HUES48 (cell line): ENCODE results near the gene SERPIND1.
"Not testable (repeated sequence)": the region's sequence is repeated elsewhere in the genome, so short reads cannot be mapped to it uniquely, and the experiment has no call there.

Experiments used
- H3K27ac ChIP-seq: one replicate; pipeline ENCODE4 v1.7.0; 2013; ENCODE audit warnings: low read depth, low read length, inconsistent platforms
- H3K27me3 ChIP-seq: 2 replicates; pipeline ENCODE4 v1.6.1; 2013; ENCODE audit warnings: mild to moderate bottlenecking, low read length; ENCODE audit not compliant: control insufficient read depth, insufficient read depth
- H3K36me3 ChIP-seq: 2 replicates; pipeline ENCODE4 v1.6.1; 2013; ENCODE audit warnings: low read length; ENCODE audit not compliant: control insufficient read depth, insufficient read depth
- H3K4me1 ChIP-seq: 2 replicates; pipeline ENCODE4 v1.6.1; 2013; ENCODE audit warnings: mild to moderate bottlenecking, low read length; ENCODE audit not compliant: control insufficient read depth, insufficient read depth
- H3K4me3 ChIP-seq: 2 replicates; pipeline ENCODE4 v1.5.1; 2013; ENCODE audit warnings: mild to moderate bottlenecking, low read depth, low read length
- H3K9ac ChIP-seq: 2 replicates; pipeline ENCODE4 v1.6.1; 2013; ENCODE audit warnings: mild to moderate bottlenecking, low read depth, low read length, moderate library complexity
- H3K9me3 ChIP-seq: 2 replicates; pipeline ENCODE4 v1.6.1; 2013; ENCODE audit warnings: low read length; ENCODE audit not compliant: control insufficient read depth, insufficient read depth

SERPIND1 gene

GRCh38 chr22:20821717-20822239 is 47.9 kb downstream of the SERPIND1 start:
- H3K27ac ChIP-seq, H3K9me3 ChIP-seq, H3K27me3 ChIP-seq, H3K9ac ChIP-seq, H3K4me1 ChIP-seq, H3K4me3 ChIP-seq: not testable (repeated sequence)
- peaks cover 30% of the 10 kb centered on the region; the same call in 1 of the 2 replicates for H3K36me3 ChIP-seq

DNA sequence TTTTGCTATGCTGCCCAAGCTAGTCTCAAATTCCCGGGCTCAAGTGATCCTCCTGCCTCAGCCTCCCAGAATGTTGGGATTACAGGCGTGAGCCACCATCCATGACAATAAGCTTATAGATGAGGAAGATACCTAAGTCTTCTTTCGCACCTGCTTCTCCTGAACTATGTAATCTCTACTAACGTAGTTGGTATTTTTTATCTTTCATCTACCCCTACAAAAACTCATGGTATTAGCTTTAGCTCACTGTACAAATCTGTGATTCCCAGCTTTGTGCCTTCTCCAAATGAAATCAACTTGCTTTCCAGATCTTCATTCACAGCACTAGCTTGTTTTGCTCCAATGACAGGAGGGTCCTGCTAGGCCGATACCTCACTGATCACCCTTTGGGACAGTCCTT is 48.3 kb downstream of the SERPIND1 start:
- H3K27ac ChIP-seq: no peak overlapping the region
- no peak overlapping the region for H3K9ac ChIP-seq
- no peaks in the 10 kb centered on the region for H3K27me3 ChIP-seq
- H3K4me3 ChIP-seq: no peak overlapping the region
- H3K9me3 ChIP-seq: no peaks in the 10 kb centered on the region
- H3K4me1 ChIP-seq: no peaks in the 10 kb centered on the region
- H3K36me3 ChIP-seq: peaks cover 26% of the 10 kb centered on the region; the same call in 1 of the 2 replicates

- Histone ChIP-seq H3K27me3 (no peaks in the 10 kb centered on the region), H3K4me1 (no peaks in the 10 kb centered on the region), H3K27ac (no peak overlapping the region), H3K9ac (no peak overlapping the region), H3K4me3 (no peak overlapping the region), H3K36me3 (peaks cover 22% of the 10 kb centered on the region; the same call in 1 of the 2 replicates), H3K9me3 (no peaks in the 10 kb centered on the region)
These were observed 49.4 kb downstream of the SERPIND1 start for GRCh38 chr22:20823264-20823663.

GRCh38 chr22:20825216-20825615 is 51.3 kb downstream of the SERPIND1 start:
- not testable (repeated sequence) for H3K9me3 ChIP-seq
- H3K36me3 ChIP-seq: peaks cover 18% of the 10 kb centered on the region

DNA sequence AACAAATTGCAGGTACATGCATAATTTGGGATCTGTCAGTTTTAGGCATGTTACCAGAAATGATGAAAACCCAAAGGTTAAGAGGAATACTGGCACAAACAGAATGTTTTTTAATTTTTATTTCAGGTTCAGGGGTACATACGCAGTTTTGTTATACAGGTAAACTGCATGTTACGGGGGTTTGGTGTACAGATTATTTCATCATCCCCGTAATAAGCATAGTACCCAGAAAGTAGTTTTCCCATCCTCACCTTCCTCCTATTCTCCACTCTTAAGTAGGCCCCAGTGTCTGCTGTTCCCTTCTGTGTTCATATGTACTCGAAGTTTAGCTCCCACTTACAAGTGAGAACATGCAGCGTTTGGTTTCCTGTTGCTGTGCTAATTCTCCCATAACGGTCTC is 51.7 kb downstream of the SERPIND1 start:
- H3K9me3 ChIP-seq: no peaks in the 10 kb centered on the region
- H3K36me3 ChIP-seq: peaks cover 22% of the 10 kb centered on the region
- no peak overlapping the region for H3K9ac ChIP-seq

More at GRCh38 chr22:20825216-20825615, 51.3 kb downstream of the SERPIND1 start:
- not testable (repeated sequence) for H3K4me1 ChIP-seq, H3K4me3 ChIP-seq, H3K9ac ChIP-seq, H3K27ac ChIP-seq, H3K27me3 ChIP-seq

GRCh38 chr22:20826373-20827152 is 52.6 kb downstream of the SERPIND1 start:
- not testable (repeated sequence) for H3K9ac ChIP-seq, H3K4me1 ChIP-seq, H3K4me3 ChIP-seq, H3K9me3 ChIP-seq, H3K27me3 ChIP-seq, H3K27ac ChIP-seq
- peaks cover 22% of the 10 kb centered on the region for H3K36me3 ChIP-seq

More for the DNA sequence above, 51.7 kb downstream of the SERPIND1 start:
- no peak overlapping the region for H3K4me3 ChIP-seq
- no peaks in the 10 kb centered on the region for H3K4me1 ChIP-seq
- no peak overlapping the region for H3K27ac ChIP-seq
- H3K27me3 ChIP-seq: no peaks in the 10 kb centered on the region

DNA sequence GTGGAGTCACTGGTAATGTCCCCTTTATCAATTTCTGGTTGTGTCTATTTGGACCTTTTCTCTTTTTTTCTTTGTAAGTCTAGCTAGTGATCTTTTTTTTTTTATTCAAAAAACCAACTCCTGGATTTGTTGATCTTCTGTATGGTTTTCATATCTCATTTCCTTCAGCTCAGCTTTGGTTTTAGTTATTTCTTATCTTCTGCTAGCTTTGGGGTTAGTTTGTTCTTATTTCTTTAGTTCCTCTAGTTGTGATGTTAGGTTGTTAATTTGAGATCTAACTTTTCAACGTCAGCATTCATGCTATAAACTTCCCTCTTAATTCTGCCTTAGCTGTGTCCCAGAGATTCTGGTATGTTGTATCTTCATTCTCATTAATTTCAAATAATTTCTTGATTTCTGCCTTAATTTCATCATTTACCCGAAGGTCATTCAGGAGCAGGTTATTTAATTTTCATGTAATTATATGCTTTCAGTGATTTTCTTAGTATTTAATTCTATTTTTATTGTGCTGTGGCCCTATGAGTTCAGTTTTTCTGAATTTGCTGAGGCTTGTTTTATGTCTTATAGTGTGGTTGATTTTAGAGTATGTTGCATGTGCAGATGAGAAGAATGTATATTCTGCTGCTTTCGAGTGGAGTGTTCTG is 55.7 kb downstream of the SERPIND1 start:
- H3K4me1 ChIP-seq: no peaks in the 10 kb centered on the region
- no peak overlapping the region for H3K9ac ChIP-seq
- peaks cover 14% of the 10 kb centered on the region for H3K36me3 ChIP-seq
- H3K4me3 ChIP-seq: no peak overlapping the region
- no peaks in the 10 kb centered on the region for H3K9me3 ChIP-seq
- H3K27me3 ChIP-seq: no peaks in the 10 kb centered on the region
- H3K27ac ChIP-seq: no peak overlapping the region

GRCh38 chr22:20833225-20833665 is 59.3 kb downstream of the SERPIND1 start:
- Histone ChIP-seq H3K36me3 (peaks cover 14% of the 10 kb centered on the region), H3K9ac (no peak overlapping the region), H3K4me3 (no peak overlapping the region), H3K27ac (no peak overlapping the region), H3K4me1 (no peaks in the 10 kb centered on the region), H3K27me3 (no peaks in the 10 kb centered on the region), H3K9me3 (no peaks in the 10 kb centered on the region)

GRCh38 chr22:20834206-20834605 is 60.3 kb downstream of the SERPIND1 start:
- Histone ChIP-seq H3K4me3 (no peak overlapping the region), H3K36me3 (peaks cover 14% of the 10 kb centered on the region)

DNA sequence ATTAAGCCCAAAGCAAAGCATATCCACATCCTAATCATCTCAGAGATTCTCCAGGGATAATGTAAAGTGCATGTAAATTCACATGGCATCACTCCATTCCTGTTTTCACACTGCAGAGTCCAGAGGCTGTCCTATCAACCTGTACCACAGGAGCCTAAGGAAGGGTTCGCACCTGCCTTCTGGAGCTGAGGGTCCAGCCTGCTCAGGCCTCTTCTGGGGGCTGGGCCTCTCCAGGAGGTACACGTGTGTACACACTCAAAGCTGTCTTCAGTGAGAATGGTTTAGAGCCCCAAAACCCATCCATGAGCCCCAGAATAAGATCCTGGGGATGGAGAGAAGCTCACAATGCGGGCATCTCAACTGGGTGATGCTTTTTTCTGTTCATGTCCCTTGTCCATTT is 60.8 kb downstream of the SERPIND1 start:
- peaks cover 14% of the 10 kb centered on the region for H3K36me3 ChIP-seq
- H3K27me3 ChIP-seq: no peaks in the 10 kb centered on the region
- no peak overlapping the region for H3K9ac ChIP-seq
- no peak overlapping the region for H3K4me3 ChIP-seq
- H3K4me1 ChIP-seq: no peaks in the 10 kb centered on the region
- no peak overlapping the region for H3K27ac ChIP-seq
- no peaks in the 10 kb centered on the region for H3K9me3 ChIP-seq

More at GRCh38 chr22:20834206-20834605, 60.3 kb downstream of the SERPIND1 start:
- H3K4me1 ChIP-seq: no peaks in the 10 kb centered on the region
- H3K27me3 ChIP-seq: no peaks in the 10 kb centered on the region
- no peaks in the 10 kb centered on the region for H3K9me3 ChIP-seq
- no peak overlapping the region for H3K27ac ChIP-seq
- no peak overlapping the region for H3K9ac ChIP-seq
